Activated CD4-positive, alpha-beta T cell treated with anti-CD3 and anti-CD28 coated beads for 1 hour (primary cell): ENCODE data around the gene NTS.

ENCODE experiments used
- DNase-seq: peaks from one replicate; pipeline ENCODE4 v3.0.0-alpha.2; 2020

The NTS gene

GRCh38 chr12:85874031-85874461, at the start of gene NTS:
Gene NTS (plus strand): TSS chr12:85874295. CDS start chr12:85874404, 109 bp downstream.
- DNase-seq = no peak

- DNase-seq = no peak
Observed at GRCh38 chr12:85825746-85826145, 48.3 kb upstream of the NTS start.

- no peak for DNase-seq
Observed at GRCh38 chr12:85828576-85828975, 45.5 kb upstream of the NTS start.

- DNase-seq = no peak
Observed at GRCh38 chr12:85829391-85829790, 44.7 kb upstream of the NTS start.

- DNase-seq = no peak
Observed at GRCh38 chr12:85831327-85831990, 42.6 kb upstream of the NTS start.

- DNase-seq = no peak
Observed at GRCh38 chr12:85833579-85833978, 40.5 kb upstream of the NTS start.

- DNase-seq = no peak
Observed at GRCh38 chr12:85834378-85834777, 39.7 kb upstream of the NTS start.

GRCh38 chr12:85835426-85836196, 38.5 kb upstream of the NTS start:
- no peak for DNase-seq

GRCh38 chr12:85836197-85837090, 37.7 kb upstream of the NTS start, which contains the start of gene RASSF9:
Gene RASSF9 (minus strand): TSS chr12:85836409. CDS start chr12:85836201, 208 bp downstream.
- DNase-seq = no peak

GRCh38 chr12:85843606-85844310, 30.3 kb upstream of the NTS start:
- DNase-seq = no peak

GRCh38 chr12:85849344-85849743, 24.8 kb upstream of the NTS start:
- no peak for DNase-seq

GRCh38 chr12:85855305-85855704, 18.8 kb upstream of the NTS start:
- DNase-seq = no peak

- DNase-seq = no peak
Observed at GRCh38 chr12:85856966-85857365, 17.1 kb upstream of the NTS start.

GRCh38 chr12:85865890-85866289, 8.2 kb upstream of the NTS start:
- DNase-seq = no peak

GRCh38 chr12:85866986-85867776, 6.9 kb upstream of the NTS start:
- no peak for DNase-seq

- no peak for DNase-seq
Observed at GRCh38 chr12:85872497-85873091, 1.5 kb upstream of the NTS start.

GRCh38 chr12:85877459-85877858, 3.4 kb downstream of the NTS start:
- DNase-seq = no peak

GRCh38 chr12:85883763-85884162, 9.7 kb downstream of the NTS start:
- DNase-seq = no peak

- no peak for DNase-seq
Observed at GRCh38 chr12:85894653-85895052, 20.6 kb downstream of the NTS start.

- no peak for DNase-seq
Observed at GRCh38 chr12:85920324-85920947, 46.3 kb downstream of the NTS start.
